IPS-18c (cell line): Measurements from ENCODE around the gene ZNF697.
"Not testable (repeated sequence)": the region's sequence is repeated elsewhere in the genome, so short reads cannot be mapped to it uniquely, and the experiment has no call there.

ENCODE experiments used
- H3K4me3 ChIP-seq: 2 replicates; pipeline ENCODE4 v1.7.0; 2013; ENCODE audit warnings: low read depth, mild to moderate bottlenecking, low read length, moderate library complexity; ENCODE audit not compliant: insufficient read depth
- H3K9me3 ChIP-seq: one replicate; pipeline ENCODE4 v1.6.1; 2013; ENCODE audit warnings: mild to moderate bottlenecking, low read length, moderate library complexity; ENCODE audit not compliant: control insufficient read depth, insufficient read depth

The ZNF697 gene

GRCh38 chr1:119647734-119648619 lies at the start of gene ZNF697:
TSS of gene ZNF697 (minus strand) at chr1:119648266. CDS start at chr1:119626100, 22,166 bp downstream.
- Histone ChIP-seq H3K9me3 (no peaks in the 10 kb centered on the region), H3K4me3 (peak within 1 kb of the TSS; percentile 97)

- Histone ChIP-seq H3K4me3 (no peak overlapping the region), H3K9me3 (peaks cover 7% of the 10 kb centered on the region)
Measured at GRCh38 chr1:119697598-119697997, 49.5 kb upstream of the ZNF697 start.

GRCh38 chr1:119696863-119697262 lies 48.8 kb upstream of the ZNF697 start:
- H3K4me3 ChIP-seq, H3K9me3 ChIP-seq: not testable (repeated sequence)

- Histone ChIP-seq H3K9me3 (no peaks in the 10 kb centered on the region), H3K4me3 (no peak overlapping the region)
Measured at GRCh38 chr1:119689511-119689910, 41.4 kb upstream of the ZNF697 start.

GRCh38 chr1:119688810-119689209 lies 40.7 kb upstream of the ZNF697 start:
- Histone ChIP-seq H3K9me3 (no peaks in the 10 kb centered on the region), H3K4me3 (no peak overlapping the region)

GRCh38 chr1:119687434-119688079 lies 39.5 kb upstream of the ZNF697 start:
- H3K9me3 ChIP-seq, result no peaks in the 10 kb centered on the region
- H3K4me3 ChIP-seq, result no peak overlapping the region

GRCh38 chr1:119686661-119687060 lies 38.6 kb upstream of the ZNF697 start:
- Histone ChIP-seq H3K4me3 (no peak overlapping the region), H3K9me3 (no peaks in the 10 kb centered on the region)

GRCh38 chr1:119683893-119684292 lies 35.8 kb upstream of the ZNF697 start:
- H3K4me3 ChIP-seq, result no peak overlapping the region
- no peaks in the 10 kb centered on the region for H3K9me3 ChIP-seq

- Histone ChIP-seq H3K4me3 (no peak overlapping the region), H3K9me3 (no peaks in the 10 kb centered on the region)
Measured at GRCh38 chr1:119682141-119682540, 34.1 kb upstream of the ZNF697 start.

GRCh38 chr1:119681560-119681959 lies 33.5 kb upstream of the ZNF697 start:
- Histone ChIP-seq H3K9me3 (no peaks in the 10 kb centered on the region), H3K4me3 (no peak overlapping the region)

GRCh38 chr1:119680723-119681122 lies 32.7 kb upstream of the ZNF697 start:
- Histone ChIP-seq H3K9me3 (no peaks in the 10 kb centered on the region), H3K4me3 (no peak overlapping the region)

- H3K9me3 ChIP-seq, result no peaks in the 10 kb centered on the region
- H3K4me3 ChIP-seq, result no peak overlapping the region
Measured at GRCh38 chr1:119680193-119680592, 32.1 kb upstream of the ZNF697 start.

GRCh38 chr1:119679223-119679622 lies 31.2 kb upstream of the ZNF697 start:
- H3K9me3 ChIP-seq, result no peaks in the 10 kb centered on the region

GRCh38 chr1:119676571-119677206 lies 28.6 kb upstream of the ZNF697 start:
- Histone ChIP-seq H3K9me3 (no peaks in the 10 kb centered on the region), H3K4me3 (no peak overlapping the region)

More at GRCh38 chr1:119679223-119679622, 31.2 kb upstream of the ZNF697 start:
- no peak overlapping the region for H3K4me3 ChIP-seq

- no peak overlapping the region for H3K4me3 ChIP-seq
- H3K9me3 ChIP-seq, result no peaks in the 10 kb centered on the region
Measured at GRCh38 chr1:119675349-119676345, 27.6 kb upstream of the ZNF697 start.

- no peak overlapping the region for H3K4me3 ChIP-seq
Measured at GRCh38 chr1:119674835-119675289, 26.8 kb upstream of the ZNF697 start.

GRCh38 chr1:119674111-119674526 lies 26.1 kb upstream of the ZNF697 start:
- no peaks in the 10 kb centered on the region for H3K9me3 ChIP-seq
- no peak overlapping the region for H3K4me3 ChIP-seq

More at GRCh38 chr1:119674835-119675289, 26.8 kb upstream of the ZNF697 start:
- no peaks in the 10 kb centered on the region for H3K9me3 ChIP-seq
